GM21515 (cell line): ENCODE data around the gene TGM6.

Source experiments
- ATAC-seq: cut with Tn5 transposase; IDR thresholded peaks from one replicate; pipeline ENCODE4 v1.9.1; 2021; ENCODE audit not compliant: unreplicated experiment

Gene TGM6

DNA sequence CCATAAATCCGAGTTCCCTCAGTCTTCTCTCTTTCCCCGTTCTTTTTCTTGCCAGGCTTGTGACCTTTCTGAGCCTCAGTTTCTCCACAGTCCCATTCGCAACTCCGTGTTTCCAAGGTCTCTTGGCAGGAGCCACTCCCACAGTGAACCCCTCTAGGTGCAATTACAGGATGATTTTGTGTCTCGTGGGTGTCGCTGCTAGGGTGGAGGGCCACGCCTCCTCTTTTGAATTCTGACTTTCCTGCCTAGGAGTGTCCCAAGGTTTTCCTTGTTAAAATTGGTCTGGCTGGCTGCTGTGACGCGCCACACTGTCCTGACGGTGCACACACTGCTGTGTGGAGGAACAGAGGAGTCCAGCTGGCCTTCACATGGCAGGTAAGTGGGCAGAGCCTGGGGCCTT lies at the start of gene TGM6:
TGM6 (plus strand) TSS at position 301 of the 400 bp plus-strand sequence; CDS start at position 369, 68 bp downstream.
- no peak for ATAC-seq

DNA sequence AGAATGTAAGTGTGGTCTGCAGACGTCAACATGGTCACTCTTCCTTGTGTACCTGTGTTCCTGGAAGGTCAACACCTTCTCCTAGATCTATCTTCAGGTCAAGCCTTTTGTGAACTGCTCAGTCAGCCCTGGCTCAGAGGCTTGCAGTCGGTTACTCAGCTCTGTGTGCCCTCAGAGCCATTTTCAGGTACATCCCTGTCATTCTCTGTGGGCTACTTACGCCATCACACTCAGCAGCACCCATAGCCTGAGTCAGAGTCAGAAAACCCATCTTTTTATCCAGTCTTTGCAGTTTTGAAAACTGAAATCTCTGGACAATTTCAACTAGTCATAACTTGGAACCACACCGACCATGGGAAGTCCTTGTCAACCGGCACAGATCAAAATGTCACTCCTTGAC lies 49.6 kb upstream of the TGM6 start:
- ATAC-seq, result no peak

DNA sequence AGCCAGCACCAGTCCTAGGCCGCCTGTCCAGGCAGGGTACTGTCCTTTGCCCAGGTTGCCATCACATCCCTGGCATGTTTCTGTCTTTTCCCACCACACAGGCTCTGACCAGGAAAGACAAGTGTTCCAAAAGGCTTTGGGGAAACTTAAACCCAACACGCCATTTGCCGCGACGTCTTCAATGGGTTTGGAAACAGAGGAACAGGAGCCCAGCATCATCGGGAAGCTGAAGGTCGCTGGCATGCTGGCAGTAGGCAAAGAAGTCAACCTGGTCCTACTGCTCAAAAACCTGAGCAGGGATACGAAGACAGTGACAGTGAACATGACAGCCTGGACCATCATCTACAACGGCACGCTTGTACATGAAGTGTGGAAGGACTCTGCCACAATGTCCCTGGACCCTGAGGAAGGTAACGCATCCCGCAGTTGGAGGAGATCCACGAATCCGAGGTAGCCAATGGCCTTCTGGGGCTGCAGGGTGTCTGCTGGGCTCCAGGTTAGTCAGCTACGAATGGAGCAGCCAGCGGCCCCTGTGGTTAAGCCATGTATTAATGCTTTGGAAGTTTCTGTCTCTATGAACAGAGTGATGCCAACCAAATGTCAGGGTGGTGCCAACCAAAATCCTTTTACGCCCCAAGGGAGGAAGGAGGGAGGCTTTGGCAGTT lies 48.7 kb upstream of the TGM6 start:
- no peak for ATAC-seq

DNA sequence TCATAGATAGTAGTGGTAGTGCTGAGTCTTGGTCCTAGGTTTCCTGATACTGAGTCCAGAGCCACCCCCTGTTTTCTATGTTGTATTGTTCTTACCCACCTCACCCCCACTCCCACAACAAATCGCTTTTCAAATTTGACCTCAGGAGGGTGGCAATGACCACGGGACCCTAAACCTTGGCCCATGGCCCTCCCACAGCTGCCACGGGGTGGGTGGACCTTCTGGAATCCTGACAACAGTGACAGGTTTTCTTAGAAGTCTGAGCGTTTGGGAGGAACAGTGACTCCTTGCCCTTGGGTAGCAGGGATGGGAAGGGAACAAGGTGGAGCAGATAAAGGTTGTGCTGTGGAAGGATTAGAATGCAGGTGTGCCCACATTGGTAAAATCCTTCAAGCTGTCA lies 48.0 kb upstream of the TGM6 start:
- ATAC-seq, result no peak

DNA sequence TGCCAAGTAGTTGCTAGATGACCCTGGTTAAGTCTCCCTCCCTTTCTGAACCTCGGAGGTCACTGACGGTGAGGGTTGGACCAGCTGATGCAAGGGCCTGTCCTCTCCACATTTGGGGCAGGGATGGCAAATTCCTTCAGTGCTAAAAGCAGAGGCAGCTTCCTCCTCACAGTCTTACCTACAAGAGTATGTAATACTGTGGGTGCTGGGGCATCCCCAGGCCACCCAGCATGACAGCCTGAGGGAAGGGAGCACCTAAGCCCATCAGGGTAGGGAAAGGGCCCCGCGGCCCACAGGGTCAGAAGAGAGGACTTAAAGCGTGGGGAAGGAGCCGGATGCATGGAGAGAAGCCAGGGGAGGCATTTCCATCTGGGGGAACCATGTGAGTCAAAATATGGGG lies 46.9 kb upstream of the TGM6 start:
- no peak for ATAC-seq

DNA sequence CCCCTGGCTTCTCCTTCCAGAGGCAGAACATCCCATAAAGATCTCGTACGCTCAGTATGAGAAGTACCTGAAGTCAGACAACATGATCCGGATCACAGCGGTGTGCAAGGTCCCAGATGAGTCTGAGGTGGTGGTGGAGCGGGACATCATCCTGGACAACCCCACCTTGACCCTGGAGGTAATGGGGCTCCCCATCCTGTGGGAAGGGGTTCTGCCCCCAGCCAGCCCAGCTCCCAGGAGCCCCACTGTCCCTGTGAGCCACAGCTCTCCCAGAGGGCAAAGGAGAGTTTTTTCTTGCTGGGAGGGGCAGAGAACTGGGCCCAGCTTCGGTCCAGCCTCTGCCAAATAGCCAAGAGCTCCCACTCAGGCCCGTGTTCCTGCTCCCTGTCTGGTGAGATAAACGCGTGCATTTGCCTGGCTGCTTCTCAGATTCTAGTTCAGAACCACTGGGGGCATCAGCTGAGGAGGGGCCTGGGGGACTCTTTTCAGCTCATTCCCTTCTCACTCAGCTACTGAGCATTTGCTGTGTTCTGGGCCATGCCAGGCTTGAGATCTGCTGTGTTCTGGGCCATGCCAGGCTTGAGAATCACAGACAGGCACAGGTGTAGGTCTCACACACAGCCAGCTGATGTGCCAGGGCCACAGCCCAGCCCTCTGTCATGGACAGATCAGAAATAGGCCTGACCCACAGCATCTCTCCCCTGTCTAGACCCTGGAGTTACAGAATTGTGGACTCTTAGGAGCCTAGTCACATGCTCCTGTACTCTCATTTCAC lies 45.4 kb upstream of the TGM6 start:
- ATAC-seq, result no peak

DNA sequence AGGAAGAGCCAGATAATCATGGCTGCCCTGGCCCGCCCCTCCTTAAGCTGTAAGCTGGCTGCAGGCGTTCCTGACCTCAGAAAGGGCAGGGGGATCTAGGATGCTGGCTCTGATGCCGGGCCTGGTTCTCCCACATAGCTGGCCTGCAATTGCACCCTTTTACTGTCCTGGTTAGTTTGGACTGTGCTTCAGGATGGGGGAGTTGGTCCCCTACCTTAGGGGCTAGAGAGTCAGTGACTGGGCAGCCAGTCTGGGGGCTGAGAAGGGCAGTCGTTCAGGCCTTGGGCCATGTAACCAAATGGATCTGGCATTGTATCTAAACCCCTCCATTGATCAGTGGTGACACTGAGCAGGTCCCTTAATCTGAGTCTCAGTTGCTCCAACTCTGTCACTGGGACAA lies 44.2 kb upstream of the TGM6 start:
- no peak for ATAC-seq

DNA sequence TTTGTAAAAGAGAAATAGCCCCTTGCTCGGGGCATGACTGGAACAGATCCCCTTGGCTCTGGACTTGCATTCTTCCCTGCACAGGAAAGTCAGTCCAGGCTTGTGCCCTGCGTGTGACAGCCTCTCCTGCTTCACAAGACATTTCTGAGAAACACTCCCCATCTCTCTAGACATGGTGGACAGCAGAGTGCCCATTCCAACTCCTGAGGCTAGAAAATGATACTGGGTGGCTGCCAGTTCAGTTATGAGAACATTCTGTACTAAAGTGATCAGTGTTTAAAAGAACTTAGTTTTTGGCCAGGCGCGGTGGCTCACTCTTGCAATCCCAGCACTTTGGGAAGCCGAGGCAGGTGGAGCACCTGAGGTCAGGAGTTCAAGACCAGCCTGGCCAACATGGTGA lies 43.6 kb upstream of the TGM6 start:
- no peak for ATAC-seq

DNA sequence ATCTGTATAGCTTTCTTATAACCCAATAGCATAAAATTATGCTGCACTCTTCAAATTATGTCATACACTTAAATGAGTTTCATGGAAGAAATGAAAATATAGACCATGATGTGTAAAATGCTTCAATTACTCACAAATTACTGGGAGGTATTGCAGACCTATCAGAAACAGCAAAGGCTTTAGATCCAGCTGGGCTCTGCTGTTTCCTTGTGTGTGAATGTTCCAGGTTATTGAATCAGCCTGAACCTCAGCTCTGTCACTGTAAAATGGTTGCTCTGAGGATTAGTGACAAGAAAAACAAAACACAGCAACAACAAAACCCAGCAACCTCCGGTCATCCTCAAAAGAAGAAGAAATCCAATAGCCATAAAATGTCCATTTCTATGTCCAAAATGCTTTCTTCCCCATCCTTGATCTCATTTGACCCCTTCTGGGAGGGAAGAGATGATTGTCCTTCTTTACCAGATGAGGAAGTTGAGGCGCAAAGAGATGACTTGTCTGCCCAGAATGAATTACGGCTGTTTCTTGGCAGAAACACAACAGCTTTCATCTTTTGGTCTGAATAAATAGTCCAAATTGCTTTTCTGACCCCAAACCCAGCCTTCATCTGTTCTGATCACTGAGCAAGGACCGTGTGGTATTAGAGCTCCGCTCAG lies 42.2 kb upstream of the TGM6 start:
- ATAC-seq, result no peak

DNA sequence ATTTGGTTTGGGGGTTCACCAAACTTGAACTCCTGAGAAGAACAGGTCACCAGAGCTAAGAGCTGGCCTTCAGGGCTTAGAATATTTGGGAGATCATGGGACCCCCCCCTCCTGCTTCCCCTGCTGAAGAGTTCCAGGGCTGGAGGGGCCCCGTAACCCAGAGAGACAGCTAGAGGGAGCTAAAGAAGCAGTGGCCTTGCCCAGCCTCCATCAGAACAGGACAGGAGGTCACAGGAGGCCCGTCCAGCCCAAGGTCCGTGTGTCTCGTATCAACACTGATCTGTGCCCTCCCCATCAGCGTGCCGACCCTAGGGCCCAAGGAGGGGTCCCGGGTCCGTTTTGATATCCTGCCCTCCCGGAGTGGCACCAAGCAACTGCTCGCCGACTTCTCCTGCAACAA lies 40.6 kb upstream of the TGM6 start:
- no peak for ATAC-seq

DNA sequence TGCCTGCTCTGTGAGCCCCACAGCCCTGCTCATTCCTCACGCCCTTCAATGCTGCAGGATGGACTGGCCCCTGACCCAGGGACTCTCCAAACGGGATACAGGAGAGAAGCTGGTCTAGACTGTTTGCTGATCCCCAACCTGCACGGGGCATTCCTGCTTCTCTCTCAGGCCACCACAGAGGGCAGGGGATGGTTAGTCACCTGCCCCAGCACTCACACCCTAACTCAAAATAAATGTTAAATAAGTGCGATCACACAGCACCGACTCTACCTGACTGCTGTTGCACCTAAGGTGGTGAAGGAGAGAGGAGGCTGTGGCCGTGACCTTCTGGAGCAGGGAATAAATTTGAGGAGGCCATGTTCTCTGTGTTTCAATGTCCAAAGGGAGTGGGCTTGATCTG lies 39.9 kb upstream of the TGM6 start:
- ATAC-seq, result no peak

DNA sequence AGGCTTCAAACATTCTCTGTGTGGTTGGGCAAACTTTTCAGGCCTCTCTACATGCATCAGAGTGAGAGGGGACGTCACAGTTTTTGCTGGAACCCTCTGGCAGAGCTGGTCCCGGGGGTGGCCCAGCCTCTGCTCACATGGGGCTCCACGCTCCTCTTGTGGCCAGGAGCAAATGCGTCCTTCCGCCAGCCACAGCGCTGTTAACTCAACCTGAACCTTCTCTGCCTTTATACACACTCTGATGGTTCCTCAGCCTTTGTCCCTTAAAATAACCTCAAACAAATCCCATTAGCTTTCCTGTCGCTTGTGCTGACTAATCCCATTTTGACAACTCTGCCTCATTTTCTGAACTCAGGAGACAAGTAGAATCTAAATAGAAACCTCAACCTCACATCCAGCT lies 39.4 kb upstream of the TGM6 start:
- no peak for ATAC-seq

DNA sequence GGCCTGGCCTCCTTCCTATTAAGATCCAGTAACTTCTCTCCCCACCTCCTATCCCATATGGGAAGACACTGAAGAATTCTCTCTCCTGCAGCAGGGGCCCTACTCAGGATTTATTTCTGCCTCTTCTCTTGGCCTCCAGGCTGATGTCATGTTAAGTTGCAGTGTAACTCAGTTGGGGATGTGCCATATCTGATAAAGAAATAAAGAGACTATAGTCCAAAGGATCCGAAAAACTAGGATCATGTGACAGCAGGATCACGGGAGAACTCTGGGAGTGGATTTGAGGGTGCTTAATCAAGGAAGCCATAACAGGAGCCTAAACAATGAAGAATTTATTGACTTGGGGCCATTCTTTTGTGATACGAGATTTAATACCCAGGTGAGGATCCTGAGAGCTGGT lies 38.5 kb upstream of the TGM6 start:
- ATAC-seq, result no peak

DNA sequence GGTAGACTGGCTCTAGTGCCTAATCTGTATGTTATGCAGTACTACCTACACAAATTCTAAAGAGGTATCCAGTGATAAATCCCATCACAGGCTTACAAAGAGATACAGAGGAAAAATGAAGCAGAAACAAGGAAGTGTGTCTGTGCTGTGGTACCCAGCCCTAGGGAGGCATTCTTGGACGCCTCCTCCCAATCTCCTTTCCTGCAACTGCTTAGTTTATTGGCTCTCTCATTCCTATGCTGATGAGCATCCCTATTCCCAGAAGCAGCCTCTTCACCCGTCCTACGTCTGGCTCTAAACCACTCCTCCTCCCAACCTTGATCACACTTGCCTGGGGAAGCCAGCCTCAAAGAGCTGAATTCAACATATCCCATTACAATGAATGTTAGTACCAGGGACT lies 34.5 kb upstream of the TGM6 start:
- ATAC-seq, result no peak

DNA sequence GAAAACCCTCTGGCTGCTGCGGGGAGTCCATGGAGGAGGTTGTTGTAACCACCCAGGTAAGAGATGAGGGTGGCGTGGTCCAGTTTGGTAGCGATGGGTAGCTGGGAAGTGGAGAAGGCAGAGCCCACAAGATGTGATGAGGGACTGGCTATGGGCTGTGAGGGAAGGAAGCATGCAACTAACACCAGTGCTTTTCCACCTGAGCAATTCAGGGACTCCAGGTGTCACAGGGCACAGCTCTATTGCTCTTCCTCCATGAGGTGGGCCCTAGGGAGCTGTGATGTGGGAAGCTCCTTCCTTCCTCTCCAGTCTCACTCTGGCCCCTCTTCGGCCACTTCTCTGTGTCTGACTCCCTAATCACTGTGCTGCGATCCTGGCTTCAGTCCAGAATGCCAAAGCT lies 32.4 kb upstream of the TGM6 start:
- ATAC-seq, result no peak

DNA sequence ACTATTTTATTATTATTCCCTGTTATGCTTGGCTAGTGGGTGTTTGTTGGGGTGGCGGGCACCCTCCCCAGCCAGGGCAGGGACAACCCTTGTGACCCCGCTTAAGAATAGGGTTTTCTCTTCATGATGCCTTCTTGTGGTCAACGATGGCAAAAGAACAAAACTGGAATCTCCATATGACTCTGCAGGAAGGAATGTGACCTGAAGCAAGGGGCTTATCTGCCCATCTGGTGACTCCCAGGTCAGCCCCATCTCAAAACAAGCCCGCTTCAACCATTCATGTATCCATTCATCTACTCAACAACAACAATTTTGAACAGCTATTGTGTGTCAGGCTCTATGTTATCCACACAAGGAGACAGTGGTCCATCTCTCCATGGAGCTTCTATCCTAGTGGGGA lies 30.9 kb upstream of the TGM6 start:
- no peak for ATAC-seq

DNA sequence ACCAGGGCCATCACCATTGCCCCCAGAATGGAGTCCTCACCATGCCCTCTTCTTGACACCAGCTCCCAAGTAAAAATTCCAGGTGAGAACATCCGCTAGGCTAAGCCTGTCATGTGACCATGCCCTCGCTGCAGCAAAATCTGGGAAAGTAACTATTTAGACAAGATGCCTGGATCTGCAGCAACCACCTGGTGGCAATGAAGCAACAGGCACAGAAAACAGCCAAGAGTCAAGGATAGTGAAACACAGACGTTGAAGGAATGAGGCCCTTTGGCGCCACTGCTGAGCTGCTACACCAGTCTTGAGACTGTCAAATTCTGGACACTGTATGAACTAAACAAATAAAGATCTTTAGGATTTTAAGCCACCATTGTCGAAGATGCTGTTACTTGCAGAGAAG lies 30.1 kb upstream of the TGM6 start:
- no peak for ATAC-seq

DNA sequence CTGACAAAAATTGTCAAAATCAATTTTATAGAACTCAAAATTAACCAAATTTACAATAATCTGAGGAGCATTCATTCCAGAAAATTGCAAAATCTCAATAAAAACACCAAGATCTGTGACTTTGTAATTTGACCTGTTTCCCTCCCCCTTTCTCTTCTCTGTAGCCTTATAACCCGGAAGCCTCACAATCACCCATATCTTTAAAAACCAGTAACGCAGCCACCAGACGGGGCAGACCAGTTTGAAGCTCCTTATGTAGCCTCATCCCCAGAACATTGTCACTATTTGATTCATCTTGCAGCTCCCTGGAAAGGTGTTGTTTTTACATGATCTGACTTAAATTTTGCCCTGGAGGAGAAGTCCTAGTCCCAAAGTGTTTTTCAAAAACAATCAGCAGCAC lies 27.5 kb upstream of the TGM6 start:
- ATAC-seq, result no peak

DNA sequence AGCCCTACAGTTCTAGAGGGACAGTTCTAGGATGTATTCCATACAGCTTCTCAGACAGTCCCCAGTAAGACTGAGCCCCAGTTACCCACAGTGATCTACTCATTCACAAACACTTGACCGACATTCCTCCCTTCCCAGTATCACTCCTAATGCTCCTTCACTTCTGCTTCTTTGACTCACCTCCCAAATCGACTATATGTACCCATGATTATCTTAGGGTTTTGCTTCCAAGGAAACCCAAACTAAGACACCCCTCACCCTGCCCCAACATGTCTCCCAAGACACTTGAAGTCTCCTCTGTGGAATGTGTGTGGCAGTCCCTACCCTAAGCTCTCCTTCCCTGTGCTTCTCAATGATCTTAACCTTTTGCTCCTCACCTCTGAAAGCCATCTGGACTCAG lies 23.6 kb upstream of the TGM6 start:
- ATAC-seq, result no peak

DNA sequence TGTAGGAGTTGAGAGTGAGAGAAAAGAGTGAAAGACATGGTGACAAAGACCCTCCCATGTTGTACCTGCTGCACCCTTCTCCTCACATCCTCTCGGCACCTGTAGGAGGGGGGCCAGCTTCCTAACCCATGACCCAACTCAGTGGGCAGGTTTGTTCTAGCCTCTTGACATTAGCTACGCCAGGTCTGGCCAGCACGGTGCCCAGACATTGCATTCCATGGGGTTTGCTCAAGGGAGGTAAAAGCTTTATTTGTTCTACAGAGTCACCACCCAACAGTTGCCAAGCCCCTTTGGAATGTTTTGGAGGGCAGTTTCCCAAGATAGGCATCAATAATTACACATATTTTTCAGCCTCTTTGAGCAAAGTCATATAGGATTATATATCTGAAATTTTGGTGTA lies 22.7 kb upstream of the TGM6 start:
- no peak for ATAC-seq

DNA sequence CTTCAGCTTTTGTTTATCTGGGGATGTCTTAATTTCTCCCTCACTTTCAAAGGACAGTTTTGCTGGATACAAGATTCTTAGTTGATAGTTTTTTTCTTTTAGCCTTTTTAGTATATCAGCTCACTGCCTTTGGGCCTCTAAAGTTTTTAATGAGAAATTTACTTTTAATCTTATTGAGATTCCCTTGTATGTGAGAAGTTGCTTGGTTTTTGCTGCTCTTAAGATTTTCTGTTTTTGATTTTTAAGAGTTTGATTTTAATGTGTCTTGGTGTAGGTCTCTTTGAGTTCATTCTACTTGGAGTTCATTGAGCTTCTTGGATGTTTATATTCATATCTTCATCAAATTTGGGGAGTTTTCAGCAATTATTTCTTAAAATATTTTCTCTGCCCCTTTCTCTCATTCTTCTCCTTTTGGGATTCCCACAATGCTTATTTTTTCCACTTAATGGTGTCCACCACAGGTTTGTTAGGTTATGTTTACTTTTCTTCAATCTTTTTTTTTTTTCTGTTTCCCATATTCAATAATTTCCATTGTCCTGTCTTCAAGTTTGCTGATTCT lies 19.6 kb upstream of the TGM6 start:
- ATAC-seq, result no peak

DNA sequence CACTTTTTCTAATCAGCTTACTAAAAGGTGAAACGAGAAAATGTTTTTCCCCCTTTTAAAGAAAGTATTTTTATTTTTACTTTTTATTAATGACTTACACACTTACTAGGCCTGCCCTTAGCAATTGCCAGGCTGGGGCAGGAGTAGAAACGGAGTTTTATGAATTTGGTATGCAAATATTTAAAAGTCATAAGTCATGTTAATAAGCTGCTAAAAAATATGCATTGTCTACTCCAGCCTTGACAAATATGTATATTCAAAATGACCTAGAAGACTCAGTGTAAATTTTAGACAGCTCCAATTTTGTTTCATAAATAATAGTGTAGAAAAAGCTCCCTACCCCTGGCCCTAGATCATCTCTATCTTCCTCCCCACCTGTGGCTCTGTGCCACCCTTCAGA lies 17.5 kb upstream of the TGM6 start:
- ATAC-seq, result no peak
